ENCODE results near the gene ANKRD10. TPM values are rescaled to one million over a fixed set of nuclear protein-coding genes. Genes with fewer than 3 reads are reported as not detected.

The ANKRD10 gene
- total RNA-seq, 4 donors from 2014 or later: 87.8 to 182 (median 145) TPM

DNA sequence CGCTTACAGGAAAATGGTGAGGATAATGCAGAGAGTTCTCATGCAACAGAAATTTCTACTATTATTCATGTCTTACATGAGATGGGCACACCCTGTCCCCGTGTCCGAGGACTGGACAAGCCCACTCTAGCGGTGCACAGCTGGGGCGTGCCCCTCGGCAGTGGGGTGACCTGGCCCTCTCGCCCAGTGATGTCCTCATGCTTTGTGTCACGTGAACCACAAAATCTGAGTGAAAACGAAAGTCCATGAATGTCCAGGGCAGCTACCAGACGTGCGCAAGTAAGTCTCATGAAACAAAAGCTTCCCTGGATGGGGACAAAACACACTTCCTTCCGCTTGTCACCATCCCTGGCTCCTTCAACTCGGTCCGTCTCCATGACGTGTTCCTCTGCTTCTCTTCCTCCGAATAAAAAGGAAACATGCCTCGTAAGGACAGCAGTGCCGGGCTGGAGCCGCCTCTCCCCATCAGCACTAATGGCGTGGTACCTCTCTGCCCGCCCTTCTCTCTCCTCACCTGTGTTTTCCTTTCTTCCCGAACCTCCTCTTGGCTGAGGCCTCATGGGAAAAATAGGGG is 45.6 kb downstream of the ANKRD10 start:
- DNase-seq (ENCODE audit: low spot score) (no peak), ATAC-seq (ENCODE audit: low FRiP score) (no peak)
- TF ChIP-seq, protein P1, sequence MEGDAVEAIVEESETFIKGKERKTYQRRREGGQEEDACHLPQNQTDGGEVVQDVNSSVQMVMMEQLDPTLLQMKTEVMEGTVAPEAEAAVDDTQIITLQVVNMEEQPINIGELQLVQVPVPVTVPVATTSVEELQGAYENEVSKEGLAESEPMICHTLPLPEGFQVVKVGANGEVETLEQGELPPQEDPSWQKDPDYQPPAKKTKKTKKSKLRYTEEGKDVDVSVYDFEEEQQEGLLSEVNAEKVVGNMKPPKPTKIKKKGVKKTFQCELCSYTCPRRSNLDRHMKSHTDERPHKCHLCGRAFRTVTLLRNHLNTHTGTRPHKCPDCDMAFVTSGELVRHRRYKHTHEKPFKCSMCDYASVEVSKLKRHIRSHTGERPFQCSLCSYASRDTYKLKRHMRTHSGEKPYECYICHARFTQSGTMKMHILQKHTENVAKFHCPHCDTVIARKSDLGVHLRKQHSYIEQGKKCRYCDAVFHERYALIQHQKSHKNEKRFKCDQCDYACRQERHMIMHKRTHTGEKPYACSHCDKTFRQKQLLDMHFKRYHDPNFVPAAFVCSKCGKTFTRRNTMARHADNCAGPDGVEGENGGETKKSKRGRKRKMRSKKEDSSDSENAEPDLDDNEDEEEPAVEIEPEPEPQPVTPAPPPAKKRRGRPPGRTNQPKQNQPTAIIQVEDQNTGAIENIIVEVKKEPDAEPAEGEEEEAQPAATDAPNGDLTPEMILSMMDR (IDR thresholded peaks at IDR 0.05): no peak

DNA sequence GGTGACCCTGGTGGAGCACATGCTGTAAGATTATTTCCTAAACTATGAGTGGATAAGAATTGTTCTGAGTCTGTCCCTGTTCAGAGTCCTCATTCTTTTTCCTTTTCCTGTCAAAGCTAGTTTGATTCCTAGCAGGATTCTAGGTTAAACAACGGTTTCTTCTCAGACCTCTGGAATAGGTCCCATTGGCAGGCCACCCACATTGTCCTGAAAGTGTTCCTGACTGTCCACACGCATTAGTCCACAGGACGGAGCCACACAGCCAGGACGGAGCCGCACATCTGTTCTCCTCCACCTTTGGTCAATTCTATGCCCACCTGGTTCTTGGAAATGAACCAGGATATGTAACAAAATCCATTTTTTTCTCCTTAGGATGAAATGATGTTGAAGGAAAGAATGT is 46.1 kb downstream of the ANKRD10 start:
- no peak for DNase-seq (ENCODE audit: low spot score)
- ATAC-seq (ENCODE audit: low FRiP score): no peak
- TF ChIP-seq, protein P1 (IDR thresholded peaks at IDR 0.05): no peak

DNA sequence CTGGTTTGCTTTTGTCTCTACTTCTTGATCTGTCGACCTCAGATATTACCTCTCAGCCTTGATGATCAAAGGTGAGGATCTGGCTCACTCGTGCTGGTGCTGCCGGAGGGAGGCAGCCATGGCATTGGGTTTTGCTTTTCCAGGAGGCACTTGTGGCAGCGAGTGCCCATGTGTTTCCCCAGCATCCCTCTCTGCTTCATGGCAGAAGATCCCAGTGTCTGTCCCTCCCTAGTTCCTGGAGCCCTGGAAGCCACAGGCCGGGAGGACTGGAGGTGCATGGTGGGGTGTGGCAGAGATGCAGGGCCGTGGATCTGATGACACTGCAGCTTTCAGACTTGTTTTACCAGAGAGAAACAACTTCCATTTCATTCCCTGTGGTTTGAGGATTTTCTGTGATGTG is 47.5 kb downstream of the ANKRD10 start:
- no peak for DNase-seq (ENCODE audit: low spot score)
- no peak for ATAC-seq (ENCODE audit: low FRiP score)
- TF ChIP-seq, protein P1 (IDR thresholded peaks at IDR 0.05): no peak

DNA sequence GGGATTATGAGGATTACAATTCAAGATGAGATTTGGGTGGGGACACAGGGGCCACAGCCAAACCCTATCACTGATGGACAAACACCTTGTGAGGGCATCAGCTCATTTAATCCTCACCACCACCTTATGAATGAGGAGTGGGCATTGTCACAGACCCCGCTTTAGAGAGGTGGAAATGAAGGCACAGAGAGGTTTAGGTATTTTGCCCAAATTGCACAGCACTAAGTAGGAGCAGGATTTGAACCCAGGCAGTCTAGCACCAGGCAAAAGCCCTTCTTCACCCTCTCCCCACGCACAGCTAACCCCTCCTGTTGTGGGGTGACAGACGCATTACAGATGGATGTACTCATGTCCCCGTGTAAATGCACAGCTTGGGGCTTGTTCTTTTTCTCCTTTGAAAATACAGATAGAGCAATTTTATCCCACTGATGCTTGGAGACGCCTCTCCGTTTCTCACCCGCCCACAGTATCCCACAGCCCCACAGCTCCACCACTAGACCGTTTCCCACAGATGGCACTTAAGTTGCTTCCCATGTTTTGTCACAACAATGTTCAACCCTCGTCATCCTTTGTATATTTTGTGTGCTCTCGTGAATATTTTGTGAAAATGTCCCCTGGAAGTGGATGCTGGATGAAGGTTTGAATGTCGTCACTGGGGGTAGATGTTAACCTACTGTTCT is 48.2 kb downstream of the ANKRD10 start:
- no peak for DNase-seq (ENCODE audit: low spot score)
- TF ChIP-seq, protein P1 (IDR thresholded peaks at IDR 0.05): no peak
- ATAC-seq (ENCODE audit: low FRiP score): no peak

DNA sequence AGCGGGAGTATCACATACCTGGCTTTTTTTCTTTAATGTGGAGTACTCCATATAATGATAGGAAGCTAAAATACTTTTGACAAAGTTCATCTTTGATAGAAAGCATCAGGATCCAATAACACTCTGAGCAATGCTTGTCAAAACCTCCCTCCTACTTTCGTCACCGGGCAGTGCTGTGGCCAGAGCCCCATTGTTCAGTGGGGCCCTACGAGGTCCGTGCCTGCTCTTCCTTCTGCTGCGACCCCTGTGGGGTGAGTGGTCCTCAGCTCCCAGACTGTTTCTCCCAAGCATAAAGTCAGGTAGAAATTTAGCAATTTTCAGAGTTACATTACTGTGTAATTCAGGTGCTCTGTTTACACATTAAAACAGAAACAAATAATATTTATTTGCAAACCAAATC is 51.2 kb downstream of the ANKRD10 start:
- no peak for DNase-seq (ENCODE audit: low spot score)
- TF ChIP-seq, protein P1 (IDR thresholded peaks at IDR 0.05): no peak
- ATAC-seq (ENCODE audit: low FRiP score): no peak

DNA sequence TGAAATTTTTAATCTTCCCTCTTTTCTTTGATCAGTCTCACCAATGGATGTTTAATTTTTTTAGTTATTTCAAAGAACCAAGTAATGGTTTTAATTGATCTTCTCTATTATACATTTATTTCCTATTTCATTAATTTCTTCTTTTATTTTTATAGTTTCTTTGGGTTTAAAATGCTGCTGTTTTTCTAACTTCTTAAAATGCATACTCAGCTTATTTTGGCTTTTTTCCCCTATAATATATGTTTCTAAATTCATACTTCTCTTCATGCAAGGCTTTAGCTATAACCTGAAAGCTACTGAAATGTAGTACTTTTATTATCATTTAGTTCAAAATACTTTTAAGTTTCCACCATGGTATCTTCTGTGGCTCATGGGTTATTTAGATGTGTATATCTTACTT is 53.9 kb downstream of the ANKRD10 start:
- no peak for DNase-seq (ENCODE audit: low spot score)
- TF ChIP-seq, protein P1 (IDR thresholded peaks at IDR 0.05): no peak
- no peak for ATAC-seq (ENCODE audit: low FRiP score)
